ENCODE results near the gene ADIPOR2.
"Not testable (repeated sequence)": the region's sequence is repeated elsewhere in the genome, so short reads cannot be mapped to it uniquely, and the experiment has no call there.

ADIPOR2 gene

GRCh38 chr12:1692895-1693610 lies 2.2 kb downstream of the ADIPOR2 start:
- Histone ChIP-seq H3K4me1 (peaks cover 0 to 45% (median 33%) of the 10 kb centered on the region in 4 donors), H3K9me3 (no peaks in the 10 kb centered on the region), H3K4me3 (no peak overlapping the region), H3K27me3 (no peaks in the 10 kb centered on the region), H3K27ac (no peak overlapping the region), H3K36me3 (no peaks in the 10 kb centered on the region)
- intact Hi-C loops (cut with DNase I; ENCODE audit: low total_unique reads): loop anchor here (5.0 kb wide), 1 partner anchor 41 kb away; no protein-coding TSS in a partner anchor
- DNase-seq: no peak
- no peak for TF ChIP-seq CTCF (IDR thresholded peaks at IDR 0.05)

GRCh38 chr12:1695097-1695496 lies 4.2 kb downstream of the ADIPOR2 start:
- DNase-seq; H3K4me3 ChIP-seq; H3K27ac ChIP-seq; intact Hi-C loops (cut with DNase I; ENCODE audit: low total_unique reads); H3K36me3 ChIP-seq; H3K27me3 ChIP-seq; H3K9me3 ChIP-seq: not testable (repeated sequence)
- H3K4me1 ChIP-seq: peaks cover 0 to 41% (median 30%) of the 10 kb centered on the region in 4 donors

GRCh38 chr12:1695886-1696670 lies 5.2 kb downstream of the ADIPOR2 start:
- Histone ChIP-seq H3K27me3 (no peaks in the 10 kb centered on the region), H3K4me3 (no peak overlapping the region), H3K36me3 (no peaks in the 10 kb centered on the region), H3K4me1 (peaks cover 0 to 39% (median 28%) of the 10 kb centered on the region in 4 donors), H3K9me3 (no peaks in the 10 kb centered on the region), H3K27ac (no peak overlapping the region)
- TF ChIP-seq CTCF (IDR thresholded peaks at IDR 0.05): no peak
- DNase-seq: no peak
- intact Hi-C loops (cut with DNase I; ENCODE audit: low total_unique reads): no loop called here

- no peaks in the 10 kb centered on the region for H3K36me3 ChIP-seq
- intact Hi-C loops (cut with DNase I; ENCODE audit: low total_unique reads): no loop called here
- TF ChIP-seq CTCF (IDR thresholded peaks at IDR 0.05): no peak
- H3K4me1 ChIP-seq: peaks cover 0 to 36% (median 27%) of the 10 kb centered on the region in 4 donors
- no peaks in the 10 kb centered on the region for H3K9me3 ChIP-seq
- no peaks in the 10 kb centered on the region for H3K27me3 ChIP-seq
- no peak for DNase-seq
- no peak overlapping the region for H3K27ac ChIP-seq
- H3K4me3 ChIP-seq: no peak overlapping the region
These were observed 5.9 kb downstream of the ADIPOR2 start for GRCh38 chr12:1696800-1697199.

- Histone ChIP-seq H3K27ac (no peak overlapping the region), H3K9me3 (no peaks in the 10 kb centered on the region), H3K4me1 (peaks cover 0 to 32% (median 25%) of the 10 kb centered on the region in 4 donors), H3K36me3 (no peaks in the 10 kb centered on the region), H3K27me3 (no peaks in the 10 kb centered on the region), H3K4me3 (no peak overlapping the region)
- DNase-seq: no peak
- intact Hi-C loops (cut with DNase I; ENCODE audit: low total_unique reads): no loop called here
- no peak for TF ChIP-seq CTCF (IDR thresholded peaks at IDR 0.05)
These were observed 6.4 kb downstream of the ADIPOR2 start for GRCh38 chr12:1697271-1697670.

GRCh38 chr12:1698720-1699119 lies 7.8 kb downstream of the ADIPOR2 start:
- intact Hi-C loops (cut with DNase I; ENCODE audit: low total_unique reads): no loop called here
- H3K27ac ChIP-seq: no peak overlapping the region
- no peak for TF ChIP-seq CTCF (IDR thresholded peaks at IDR 0.05)
- peaks cover 0 to 29% (median 19%) of the 10 kb centered on the region in 4 donors for H3K4me1 ChIP-seq
- H3K4me3 ChIP-seq: no peak overlapping the region
- H3K36me3 ChIP-seq: no peaks in the 10 kb centered on the region
- DNase-seq: no peak
- H3K27me3 ChIP-seq: no peaks in the 10 kb centered on the region
- no peaks in the 10 kb centered on the region for H3K9me3 ChIP-seq
